Lung microvascular endothelial cell (primary cell): Measurements from ENCODE around the gene GPR161. TPM values are rescaled to one million over a fixed set of nuclear protein-coding genes. Genes with fewer than 3 reads are reported as not detected.

ENCODE experiments used
- DNase-seq, 2 donors: peaks; one replicate each; pipeline versions ENCODE4 v3.0.0 to v3.0.0-alpha.2; 2010; ENCODE audit warnings: low read depth in 2 of 2
- total RNA-seq: library from RNA; depleted of rRNA; stranded (reverse); fragments of >200 nt; gene quantifications from 2 replicates; pipeline ENCODE4 v1.2.1, GENCODE V29; 2014

Gene GPR161
- total RNA-seq, 1 donor from 2014 or later, result 9.5 TPM

DNA sequence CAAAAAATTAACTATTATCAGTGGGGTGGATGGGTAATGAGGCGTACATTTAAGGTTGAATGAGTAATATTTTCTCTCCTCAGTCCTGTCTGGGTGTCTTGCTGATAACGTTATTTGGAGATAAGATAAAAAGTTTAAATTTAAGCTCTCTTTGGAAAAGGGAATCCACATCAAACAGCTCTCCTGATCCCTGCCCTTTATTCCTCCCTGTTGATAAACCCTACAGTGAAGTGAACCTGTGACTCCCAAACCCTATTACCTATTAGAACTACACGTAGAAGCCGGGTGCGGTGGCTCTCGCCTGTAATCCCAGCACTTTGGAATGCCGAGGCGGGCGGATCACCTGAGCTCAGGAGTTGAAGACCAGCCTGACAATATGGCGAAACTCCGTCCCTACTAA, 9.9 kb upstream of the GPR161 start:
- DNase-seq, result no peak

DNA sequence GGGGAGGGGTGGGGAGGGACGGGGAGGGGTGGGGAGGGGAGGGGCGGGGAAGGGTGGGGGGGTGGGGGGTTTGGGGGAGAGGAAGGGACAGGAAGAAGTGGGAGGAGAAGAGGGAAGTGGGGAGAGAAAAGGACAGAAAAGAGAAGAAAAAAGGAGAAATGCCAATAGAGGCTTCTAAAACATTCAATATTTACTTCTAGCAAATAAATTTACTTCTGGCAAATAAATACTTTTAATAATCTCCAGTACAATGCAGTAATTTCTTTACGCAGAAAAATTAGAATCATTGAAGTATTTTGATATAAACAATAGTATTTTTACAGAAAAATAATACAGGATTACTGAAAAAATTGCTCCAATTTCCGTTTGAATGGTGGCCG, 9.4 kb upstream of the GPR161 start:
- no peak for DNase-seq

DNA sequence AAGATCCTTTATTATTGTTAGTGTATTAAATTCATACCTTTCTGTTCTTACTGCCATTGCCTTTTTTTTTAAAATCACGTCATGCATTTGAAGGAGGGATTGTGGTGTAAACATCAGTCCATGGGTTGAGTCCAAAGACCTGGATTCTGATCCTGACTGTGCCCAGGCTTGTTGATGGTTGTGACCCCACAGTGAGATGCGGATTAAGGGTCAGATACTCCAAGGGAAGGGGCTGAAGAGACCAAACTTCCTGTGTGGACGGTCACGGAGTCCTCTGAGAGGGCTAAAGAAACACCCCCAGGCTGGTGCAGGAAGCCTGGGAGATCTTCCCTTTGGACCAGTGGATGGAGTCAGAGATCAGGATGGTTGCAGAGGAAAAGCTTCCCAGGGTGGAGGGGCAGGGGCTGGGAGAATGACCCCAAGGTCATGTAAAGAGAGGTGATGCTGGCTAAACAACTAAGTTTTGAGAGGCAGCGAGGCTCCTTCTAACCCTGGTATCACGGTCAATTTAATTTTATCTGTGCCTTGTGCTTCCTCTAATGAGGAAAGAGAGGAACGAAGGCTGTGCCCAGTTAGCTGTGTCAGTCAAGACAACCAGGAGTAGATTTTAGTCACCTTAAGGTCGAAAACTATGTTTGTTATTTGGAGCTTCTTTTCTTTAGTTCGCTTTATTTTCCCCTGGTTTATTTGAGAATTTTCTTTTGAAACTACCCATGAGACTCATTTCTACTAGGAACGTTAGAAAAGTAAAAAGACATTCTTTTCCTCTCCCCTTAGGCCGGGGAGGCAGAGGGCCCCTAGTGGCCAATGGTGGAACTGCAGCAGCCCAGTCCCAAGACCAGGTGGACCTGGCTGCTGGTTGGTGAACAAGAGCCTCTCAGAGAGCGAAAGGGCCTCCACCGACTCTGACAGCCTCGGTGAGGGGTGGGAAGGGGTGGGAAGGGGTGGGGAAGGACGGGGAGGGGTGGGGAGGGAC, 8.7 kb upstream of the GPR161 start:
- peak; percentile 86 to 89 for DNase-seq

DNA sequence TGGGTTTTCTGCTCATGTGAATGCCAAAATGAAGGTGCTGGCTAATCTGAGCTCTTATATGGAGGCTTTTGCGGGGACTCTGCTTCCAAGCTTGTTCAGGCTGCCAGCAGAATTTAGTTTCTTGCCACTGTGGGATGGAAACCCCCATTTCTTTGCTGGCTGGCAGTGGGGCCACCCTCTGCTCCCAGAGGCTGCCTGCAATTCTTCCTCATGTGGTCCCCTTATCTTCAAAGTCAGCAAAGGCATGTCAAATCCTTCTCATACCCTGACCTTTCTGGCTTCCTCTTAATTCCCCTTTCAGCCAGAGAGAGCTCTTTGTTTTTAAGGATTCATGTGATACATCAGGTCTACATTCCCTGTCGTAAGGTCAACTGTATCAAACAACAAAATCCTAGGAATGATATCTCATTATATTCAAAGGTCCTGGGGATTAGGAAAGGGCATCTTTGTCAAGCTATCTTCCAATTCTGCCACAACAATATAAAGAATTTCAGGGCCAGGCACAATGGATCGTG, 5.2 kb upstream of the GPR161 start:
- no peak for DNase-seq

DNA sequence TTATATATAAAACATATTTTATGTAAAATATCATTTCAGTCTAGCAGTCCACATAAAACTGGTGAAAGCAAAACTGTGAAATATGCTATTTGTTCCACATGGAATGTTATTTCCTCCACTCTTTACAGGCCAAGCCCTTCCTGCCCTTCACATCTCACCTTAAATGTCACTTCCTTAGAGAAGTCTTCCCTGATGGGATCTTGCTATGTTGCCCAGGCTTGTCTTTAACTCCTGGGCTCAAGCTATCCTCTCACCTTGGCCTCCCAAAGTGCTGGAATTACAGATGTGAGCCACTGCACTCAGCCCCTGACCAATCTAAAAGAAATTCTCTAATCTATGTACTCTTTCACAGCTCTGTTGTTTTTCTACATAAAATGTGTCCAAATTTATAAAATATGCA, 2.3 kb upstream of the GPR161 start:
- DNase-seq, result no peak

DNA sequence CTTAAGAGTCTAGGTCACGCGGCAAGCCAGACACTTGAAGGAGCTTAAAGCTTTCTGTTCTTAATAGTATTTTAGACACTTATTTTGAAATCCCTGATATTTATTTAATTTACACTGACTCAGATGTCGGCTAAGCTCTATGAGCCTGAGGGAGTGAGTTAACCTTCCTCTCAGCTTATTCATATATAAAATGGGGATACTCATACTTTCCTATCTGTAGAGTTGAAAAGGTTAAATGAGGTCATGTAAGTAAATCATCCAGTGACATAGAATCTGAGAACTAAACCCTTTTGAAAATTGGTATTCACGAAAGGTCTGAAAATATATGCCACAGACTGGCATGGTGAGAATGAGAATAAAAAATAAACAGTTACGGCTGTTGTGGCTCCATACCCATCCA, 1.4 kb upstream of the GPR161 start:
- no peak for DNase-seq

DNA sequence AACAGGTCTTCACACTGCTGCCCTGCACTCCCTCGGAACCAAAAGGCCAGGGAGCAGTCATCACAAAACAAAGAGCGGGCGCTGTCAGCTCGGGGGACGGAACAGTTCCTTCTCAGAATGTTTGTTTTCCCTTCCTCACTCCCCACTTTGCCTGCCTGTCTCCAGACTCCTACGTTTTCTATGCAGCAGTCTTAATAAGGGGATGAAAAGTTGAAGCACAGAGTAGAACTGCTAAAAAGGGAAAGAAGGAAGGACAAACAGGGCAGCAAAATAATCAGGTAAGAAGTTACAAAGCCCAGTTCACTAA, 738 bp upstream of the GPR161 start:
- no peak for DNase-seq

DNA sequence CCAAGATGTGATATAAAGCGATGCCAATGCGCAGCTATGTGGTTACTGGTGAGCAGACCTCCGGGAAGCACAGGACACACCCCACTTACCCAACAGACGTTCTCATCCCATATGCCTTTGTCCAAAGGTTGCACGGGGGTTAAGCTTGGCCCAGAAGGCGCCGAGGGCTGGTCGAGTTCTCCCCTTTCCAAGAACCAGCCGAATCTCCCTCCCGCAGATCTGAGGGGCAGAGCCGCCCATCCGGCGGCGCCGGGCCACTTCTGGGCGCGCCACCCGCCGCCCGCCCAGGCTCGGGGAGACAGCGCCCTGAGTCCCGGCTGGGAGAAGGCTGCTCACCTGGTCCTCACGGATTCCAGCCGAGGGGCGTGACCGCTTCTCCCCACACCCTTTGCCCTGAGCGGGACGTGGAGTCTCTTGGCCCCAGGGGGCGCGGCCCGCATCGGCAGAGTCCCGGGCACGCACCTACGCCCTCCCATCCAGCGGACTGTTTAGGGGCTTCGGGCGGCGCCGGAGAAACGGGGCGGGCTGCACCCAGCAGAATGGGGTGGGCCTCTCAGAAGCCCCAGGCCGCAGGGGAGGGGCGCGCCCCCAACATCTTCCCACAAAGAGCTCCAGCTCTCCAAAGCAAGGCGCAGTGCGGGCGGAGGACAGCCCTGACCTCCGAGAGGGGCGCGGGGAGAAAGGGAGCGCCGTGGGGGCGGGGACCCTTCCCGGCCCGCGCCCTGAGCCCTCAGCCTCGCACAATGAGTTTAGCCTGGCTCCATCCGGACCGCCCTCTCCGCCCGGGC, 615 bp downstream of the GPR161 start:
- peak; percentile 15 to 25 for DNase-seq

DNA sequence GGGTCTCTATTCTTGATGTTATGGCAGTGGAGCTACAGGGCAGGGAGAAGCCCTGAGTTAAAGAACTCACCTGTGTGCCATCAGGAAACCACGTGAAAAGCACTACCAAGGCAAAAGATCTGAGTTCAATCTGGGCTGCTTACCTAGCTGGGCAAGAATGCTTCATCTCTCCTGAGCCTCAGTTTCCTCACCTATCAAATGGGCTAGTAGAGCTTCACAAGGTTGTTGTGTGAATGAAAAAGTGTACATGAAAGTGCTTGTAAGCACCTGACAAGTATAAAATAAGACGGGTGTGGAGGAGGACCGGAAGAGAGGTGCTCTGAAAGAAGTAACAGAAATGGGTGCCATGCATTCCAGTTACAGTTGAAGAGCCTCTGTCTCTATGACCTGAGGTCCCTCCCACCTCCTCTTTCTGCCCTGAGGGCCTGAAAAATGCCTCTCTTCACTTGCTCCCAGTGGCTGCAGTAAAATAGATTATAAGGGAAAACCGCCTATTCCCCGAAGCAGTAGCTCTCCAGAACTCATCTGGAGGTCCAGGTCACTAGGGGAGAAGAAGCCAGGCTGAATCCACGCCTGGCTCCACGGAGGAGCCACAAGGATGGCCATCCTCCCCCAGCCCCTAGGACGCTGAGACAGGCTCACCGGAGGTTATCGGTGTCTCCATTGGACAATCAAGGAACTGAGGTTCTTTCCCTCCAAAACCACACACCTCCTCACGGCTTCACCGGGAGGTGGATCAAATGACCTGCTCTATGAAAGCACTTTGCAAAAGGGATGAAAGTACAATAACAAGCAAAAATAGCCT, 1.4 kb downstream of the GPR161 start:
- no peak for DNase-seq

DNA sequence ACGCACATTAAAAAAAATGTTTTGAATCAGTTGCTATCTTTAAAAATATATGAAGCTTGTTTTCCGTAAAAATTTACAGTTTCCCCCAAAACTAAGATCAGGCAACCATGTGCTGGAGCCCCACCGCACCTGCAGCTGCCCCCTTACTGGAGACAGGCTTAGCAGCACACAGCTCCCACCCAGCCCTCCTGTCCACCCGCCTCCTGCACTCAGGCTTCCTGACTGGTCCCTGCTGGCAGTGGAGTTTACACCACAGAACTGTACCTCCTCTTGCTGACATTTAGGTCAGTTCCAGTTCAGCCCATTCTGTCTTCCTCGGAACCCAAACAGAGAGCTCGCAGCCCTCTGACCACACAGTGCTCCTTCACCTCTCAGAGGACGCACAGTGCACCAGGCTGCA, 2.1 kb downstream of the GPR161 start:
- DNase-seq, result no peak

DNA sequence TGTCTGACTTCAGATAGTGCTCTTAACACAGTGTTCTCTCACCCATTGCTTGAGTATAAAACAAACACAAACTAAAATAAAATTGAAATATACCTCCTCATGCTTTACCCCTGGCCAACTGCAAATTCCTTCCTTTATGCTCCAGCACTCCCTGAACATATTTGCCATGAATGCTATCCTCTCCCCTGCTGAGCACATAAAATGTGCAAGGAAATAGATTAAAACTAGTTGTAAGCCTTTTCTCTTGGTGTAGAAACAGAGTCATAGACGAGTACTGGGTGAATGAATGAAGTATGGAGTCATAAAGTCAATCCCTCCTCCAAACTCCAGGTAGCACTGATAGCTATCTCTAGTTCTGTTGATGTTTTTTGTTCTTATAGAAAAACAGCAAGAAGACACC, 2.6 kb downstream of the GPR161 start:
- no peak for DNase-seq

DNA sequence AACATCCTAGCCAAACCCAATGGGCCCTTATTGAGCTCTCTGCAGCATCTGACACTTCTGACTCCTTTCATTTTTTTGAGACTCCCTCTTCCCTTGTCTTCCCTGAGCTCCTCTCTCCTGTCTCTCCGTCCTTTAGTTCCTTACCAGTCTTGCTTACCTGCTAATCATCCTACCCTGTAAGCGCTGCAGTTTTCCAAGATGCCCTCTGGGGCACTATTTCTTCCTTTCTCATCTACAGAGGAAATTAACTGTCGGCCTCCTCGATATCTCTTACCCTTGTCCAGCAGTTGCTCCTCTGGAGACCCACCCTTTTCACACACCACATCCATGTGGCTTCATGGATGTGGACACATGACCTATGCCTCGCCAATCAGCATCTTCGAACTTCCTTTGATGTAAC, 6.8 kb downstream of the GPR161 start:
- no peak for DNase-seq

DNA sequence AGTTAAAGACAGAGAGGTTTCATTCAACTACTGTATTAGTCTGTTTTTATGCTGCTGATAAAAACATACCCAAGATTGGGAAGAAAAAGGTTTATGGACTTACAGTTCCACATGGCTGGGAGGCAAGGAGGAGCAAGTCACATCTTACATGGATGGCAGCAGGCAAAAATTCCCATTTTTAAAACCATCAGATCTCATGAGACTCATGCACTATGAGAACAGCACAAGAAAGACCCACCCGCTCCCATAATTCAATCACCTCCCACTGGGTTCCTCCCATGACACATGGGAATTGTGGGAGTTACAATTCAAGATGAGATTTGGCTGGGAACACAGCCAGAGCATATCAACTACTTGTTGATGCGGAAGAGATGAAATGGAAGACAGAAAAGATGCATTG, 9.2 kb downstream of the GPR161 start:
- no peak for DNase-seq

DNA sequence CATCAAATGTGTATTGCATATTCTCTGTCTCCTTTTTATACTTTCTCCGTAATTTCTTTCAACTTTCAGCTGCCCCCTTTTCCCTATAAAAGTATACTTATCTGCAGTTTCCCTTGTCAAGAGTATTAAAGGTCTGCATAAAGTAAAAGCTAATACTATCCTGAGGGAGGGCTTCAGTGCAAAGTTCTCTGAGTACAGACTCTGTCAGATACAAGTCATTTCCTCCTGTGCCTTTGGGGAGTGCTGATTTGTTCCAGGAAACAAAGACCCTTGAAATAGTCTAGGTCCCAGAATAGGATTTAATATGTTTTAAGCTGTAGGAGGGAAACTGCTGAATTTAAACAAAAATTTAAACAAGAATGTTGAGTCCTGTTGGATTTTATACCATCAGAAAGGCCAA, 11.7 kb downstream of the GPR161 start:
- DNase-seq, result no peak

DNA sequence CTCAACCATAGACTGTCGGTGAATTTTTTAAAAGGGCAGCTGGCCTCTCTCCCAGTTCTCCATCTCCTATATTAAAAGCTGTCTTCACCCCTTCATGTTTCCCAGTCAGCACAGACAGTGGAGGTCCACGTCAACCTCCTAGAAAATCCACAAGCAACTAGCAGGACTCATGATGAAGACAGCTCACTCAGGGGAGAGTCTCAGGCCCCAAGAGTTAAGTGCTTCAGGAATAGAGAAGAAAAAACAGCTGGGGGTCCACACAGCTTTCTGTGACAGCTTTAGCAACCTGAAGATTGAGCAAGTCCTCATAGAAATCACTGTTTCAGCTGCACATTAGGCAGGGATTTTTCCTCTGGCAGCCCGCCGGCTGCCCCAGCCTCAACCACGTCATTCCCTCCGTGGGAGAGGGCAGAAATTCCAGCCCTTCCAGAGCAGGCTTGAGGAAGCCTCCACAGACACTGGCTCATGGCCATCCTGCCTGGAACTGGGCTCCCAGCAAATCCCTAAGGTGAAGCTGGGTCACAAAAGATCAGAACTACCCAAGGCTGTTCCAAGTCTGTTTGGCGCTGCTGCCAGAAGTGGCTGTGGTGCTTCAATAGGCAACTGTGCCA, 15.2 kb downstream of the GPR161 start:
- DNase-seq, result no peak

DNA sequence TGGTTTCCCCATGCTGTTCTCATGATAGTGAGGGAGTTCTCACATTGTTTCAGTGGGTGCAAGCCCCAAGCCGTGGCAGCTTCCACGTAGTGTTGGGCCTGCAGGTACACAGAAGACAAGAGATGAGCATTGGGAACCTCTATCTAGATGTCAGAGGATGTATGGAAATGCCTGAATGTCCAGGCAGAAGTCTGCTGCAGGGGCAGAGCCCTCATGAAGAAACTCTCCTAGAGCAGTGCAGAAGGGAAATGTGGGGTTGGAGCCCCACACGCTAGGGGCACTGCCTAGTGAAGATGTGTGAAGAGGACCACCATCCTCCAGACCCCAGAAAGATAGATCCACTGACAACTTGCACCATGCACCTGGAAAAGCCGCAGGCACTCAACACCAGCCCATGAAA, 17.0 kb downstream of the GPR161 start:
- DNase-seq, result no peak

DNA sequence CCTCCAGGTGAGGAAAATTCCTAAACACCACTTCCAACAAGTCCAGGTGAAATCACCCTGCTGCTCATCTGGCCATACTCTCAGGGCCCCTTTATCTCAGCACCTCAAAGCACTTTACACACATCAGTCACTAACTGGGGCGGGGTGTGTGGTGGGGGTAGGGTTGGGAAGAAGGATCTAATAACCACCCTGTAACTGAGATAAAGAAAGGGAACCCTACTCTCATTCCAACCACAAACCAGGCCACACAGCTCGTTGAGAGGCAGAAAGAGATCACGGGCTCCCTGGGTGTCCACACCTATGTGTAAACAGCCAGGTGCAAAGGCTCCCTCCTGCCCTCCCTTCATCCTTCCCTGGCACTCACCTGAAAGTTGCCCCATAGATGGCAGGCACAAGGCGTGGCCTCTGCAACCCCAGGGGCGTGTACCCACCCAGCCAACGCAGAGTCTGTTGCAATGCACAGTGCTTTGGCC, 20.4 kb downstream of the GPR161 start:
- DNase-seq, result no peak

DNA sequence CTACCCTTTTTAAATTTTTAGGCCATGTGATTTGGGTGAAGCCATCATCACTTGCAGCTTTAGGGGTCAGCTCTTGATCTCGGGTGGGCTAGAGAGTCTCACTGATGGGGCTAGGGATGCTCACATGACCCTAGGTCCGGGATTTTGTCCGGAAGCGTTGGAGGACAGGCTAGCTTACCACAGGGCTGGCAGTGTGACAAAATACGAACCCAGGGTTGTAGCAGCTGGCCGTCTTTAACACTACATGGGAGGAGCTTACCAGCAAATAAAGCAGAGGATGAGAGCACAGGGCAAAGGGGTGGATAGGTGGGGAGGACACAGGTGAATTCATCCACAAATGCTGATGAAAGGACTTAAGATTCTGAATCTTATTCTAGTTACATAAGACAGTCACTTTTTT, 21.9 kb downstream of the GPR161 start:
- no peak for DNase-seq

DNA sequence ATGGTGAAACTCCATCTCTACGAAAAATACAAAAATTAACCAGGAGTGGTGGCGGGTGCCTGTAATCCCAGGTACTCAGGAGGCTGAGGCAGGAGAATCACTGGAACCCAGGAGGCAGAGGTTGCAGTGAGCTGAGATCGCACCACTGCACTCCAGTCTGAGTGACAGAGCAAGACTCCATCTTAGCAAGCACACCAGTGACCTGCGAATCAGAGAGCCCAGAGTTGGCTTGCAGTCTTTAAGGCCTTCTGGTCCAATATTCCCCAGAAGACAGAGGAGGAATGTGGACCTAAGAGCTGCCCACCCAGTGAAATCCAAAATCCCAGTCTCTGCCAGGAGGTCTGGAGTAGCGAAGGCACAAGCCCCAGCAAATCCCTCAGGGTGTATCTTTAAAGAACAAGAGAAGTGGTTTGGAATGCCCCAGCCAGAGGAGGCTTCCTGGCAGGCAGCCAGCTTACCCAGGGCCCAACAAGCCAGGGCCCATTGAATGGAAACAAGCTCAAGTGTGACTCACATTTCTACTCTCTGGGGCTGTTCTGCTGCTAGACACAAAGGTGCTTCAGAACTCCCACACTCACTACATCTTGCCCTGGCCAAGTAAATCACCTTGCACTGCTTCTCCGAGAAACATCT, 23.9 kb downstream of the GPR161 start:
- peak; percentile 53 to 84 for DNase-seq

DNA sequence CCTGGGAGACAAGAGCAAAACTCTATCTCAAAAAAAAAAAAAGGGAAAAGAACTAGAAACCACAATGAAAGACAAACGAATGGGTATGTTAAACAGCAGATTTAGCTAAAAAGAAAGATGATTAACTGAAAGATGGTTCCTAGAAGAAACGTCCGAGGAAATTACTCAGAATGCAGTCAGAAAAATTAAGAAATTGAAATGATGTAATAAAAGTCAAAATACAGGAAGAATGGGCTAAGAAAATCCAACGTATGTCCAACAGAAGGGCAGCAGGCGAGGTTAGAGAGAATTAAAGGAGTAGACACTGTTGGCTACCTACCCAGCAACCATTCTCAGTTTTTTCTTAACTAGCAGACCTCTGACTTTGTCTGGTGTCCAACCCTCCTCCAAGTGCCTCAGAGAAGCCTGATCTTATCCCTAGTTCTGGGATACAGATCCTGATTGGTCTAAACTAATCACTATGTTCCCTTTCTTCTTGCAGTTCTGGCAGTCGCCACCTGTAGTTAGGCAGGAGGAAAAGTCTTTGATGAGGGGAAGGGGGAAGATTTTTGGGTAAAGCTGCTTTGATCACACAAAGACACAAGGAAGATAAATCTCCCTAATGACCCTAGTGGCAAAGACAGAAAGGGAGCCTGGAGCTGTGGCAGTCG, 25.7 kb downstream of the GPR161 start:
- peak in 1 of 2 donors; percentile 13 for DNase-seq
